Spleen (tissue), 11 donors: ENCODE data around the gene HSBP1. TPM values are rescaled to one million over a fixed set of nuclear protein-coding genes. Genes with fewer than 3 reads are reported as not detected.

ENCODE experiments used
- DNase-seq: peaks from one replicate; pipeline ENCODE4 v3.0.0-alpha.2; 2020
- H3K27ac ChIP-seq, 8 donors: fragments of 200-600 bp; sonication (generic) in 7 of 8; 1 replicate in 4 of 8; 2 replicates in 4 of 8; pipeline versions ENCODE4 v1.5.0 to v1.8.0; 2016 to 2021; ENCODE audit warnings: inconsistent platforms in 4 of 8, mild to moderate bottlenecking in 4 of 8, moderate library complexity in 1 of 8
- H3K27me3 ChIP-seq, 7 donors: fragments of 200-600 bp; sonication (generic) in 6 of 7; replicated peaks in 1 of 7; 1 replicate in 4 of 7; 2 replicates in 3 of 7; pipeline versions ENCODE4 v1.5.0 to v1.8.0; 2016 to 2021; ENCODE audit warnings: inconsistent platforms in 3 of 7, mild to moderate bottlenecking in 1 of 7
- H3K36me3 ChIP-seq, 6 donors: fragments of 200-600 bp; sonication (generic) in 5 of 6; 1 replicate in 4 of 6; 2 replicates in 2 of 6; pipeline versions ENCODE4 v1.5.0 to v1.8.0; 2016 to 2021; ENCODE audit warnings: inconsistent platforms in 2 of 6
- H3K4me1 ChIP-seq, 6 donors: fragments of 200-600 bp; sonication (generic) in 5 of 6; 1 replicate in 3 of 6; 2 replicates in 3 of 6; pipeline versions ENCODE4 v1.5.0 to v1.8.0; 2016 to 2021; ENCODE audit warnings: inconsistent platforms in 3 of 6
- H3K4me3 ChIP-seq, 8 donors: fragments of 200-600 bp; sonication (generic) in 7 of 8; 1 replicate in 4 of 8; 2 replicates in 4 of 8; pipeline versions ENCODE4 v1.5.0 to v1.8.0; 2016 to 2021; ENCODE audit warnings: inconsistent platforms in 4 of 8, mild to moderate bottlenecking in 4 of 8, moderate library complexity in 2 of 8
- H3K9me3 ChIP-seq, 8 donors: fragments of 200-600 bp; sonication (generic) in 7 of 8; 1 replicate in 4 of 8; 2 replicates in 4 of 8; pipeline versions ENCODE4 v1.5.0 to v1.8.0; 2016 to 2021; ENCODE audit warnings: inconsistent platforms in 4 of 8
- CTCF ChIP-seq, 11 experiments: fragments of 200-600 bp in 7 of 11; fragments of 450-650 bp in 4 of 11; sonication (generic) in 4 of 11; IDR thresholded peaks in 8 of 11; conservative IDR thresholded peaks in 3 of 11; 1 replicate in 7 of 11; 2 replicates in 4 of 11; pipeline versions ENCODE4 v1.4.0 to v1.8.0; 2016 to 2021; ENCODE audit warnings: antibody characterized with exemption in 11 of 11, inconsistent platforms in 4 of 11, mild to moderate bottlenecking in 1 of 11
- POLR2A ChIP-seq, 3 donors: fragments of 450-650 bp; IDR thresholded peaks; one replicate each; pipeline ENCODE4 v1.5.1; 2017; ENCODE audit warnings: antibody characterized with exemption in 3 of 3, mild to moderate bottlenecking in 1 of 3
- POLR2AphosphoS5 ChIP-seq, 3 donors: sonication (generic); formaldehyde crosslinking; IDR thresholded peaks; one replicate each; pipeline ENCODE4 v1.5.1; 2017; ENCODE audit warnings: antibody characterized with exemption in 3 of 3
- WGBS, 5 donors: extraction: QIAGEN DNeasy Blood & Tissue Kit in 3 of 5; methylation state at CpG; one replicate each; pipeline versions ENCODE4 v1.1.5 to v1.1.7; 2013 to 2018; 5-methylcytosine and 5-hydroxymethylcytosine counted together
- intact Hi-C: fragments of 100-400 bp; cut with DNase I; formaldehyde crosslinking; loops from one replicate; pipeline ENCODE4 v1.15.0; 2023; ENCODE audit warnings: low total_unique reads
- polyA plus RNA-seq, 3 donors: library from polyadenylated mRNA; stranded (reverse); fragments of 200-250 nt; gene quantifications; one replicate each; pipeline ENCODE4 v1.2.1, GENCODE V29; 2013
- total RNA-seq, 7 donors: library from RNA; depleted of rRNA in 3 of 7; stranded (reverse); fragments of >200 nt in 3 of 7; fragmentation: NEBNext Ultra II Directional in 4 of 7; extraction: Animal tissue kit (Norgen Biotek cat#: 25700) in 4 of 7; gene quantifications; one replicate each; pipeline versions ENCODE4 v1.1.0 to v1.2.1, GENCODE V29; 2016 to 2021
- donor health status: healthy with polysubstance abuse.
- donor health status: DM: no; HTN: no; CAD: no; lungs with moderate emphysema.
- donor health status: DM: no; HTN: no; CAD: no.
- donor health status: Bipolar disorder and iron deficiency.
- donor health status: healthy.
- donor health status: DM: no; HTN: no; CAD: no.
- donor health status: DM: yes; HTN: yes; CAD: no.

HSBP1 gene
- total and polyA plus RNA-seq, 10 donors: 11.0 to 68.5 (median 38.7) TPM

- intact Hi-C loops: no loop called here
- TF ChIP-seq POLR2A (IDR thresholded peaks at IDR 0.05): no peak
- peaks cover 0 to 47% (median 18%) of the 10 kb centered on the region in 6 donors for H3K36me3 ChIP-seq
- no peaks in the 10 kb centered on the region for H3K9me3 ChIP-seq
- no peak for DNase-seq
- no peak overlapping the region for H3K27ac ChIP-seq
- no peak overlapping the region for H3K4me3 ChIP-seq
- H3K4me1 ChIP-seq: peaks cover 28 to 78% (median 47%) of the 10 kb centered on the region in 6 donors
- H3K27me3 ChIP-seq: no peaks in the 10 kb centered on the region
- 85 to 91% (median 88%) methylated on average over 1 of the region's 1 CpG for WGBS, 5 donors
Measured at GRCh38 chr16:83810901-83811300, 3.1 kb downstream of the HSBP1 start.

- WGBS, 5 donors: 58 to 72% (median 62%) methylated on average over 13 of the region's 13 CpGs
Measured at GRCh38 chr16:83813823-83814658, 6.3 kb downstream of the HSBP1 start.

GRCh38 chr16:83814659-83814985, 6.8 kb downstream of the HSBP1 start:
- Histone ChIP-seq H3K9me3 (no peaks in the 10 kb centered on the region), H3K4me3 (no peak overlapping the region), H3K27me3 (no peaks in the 10 kb centered on the region), H3K36me3 (peaks cover 0 to 40% (median 18%) of the 10 kb centered on the region in 6 donors), H3K4me1 (peaks cover 16 to 45% (median 17%) of the 10 kb centered on the region in 6 donors), H3K27ac (no peak overlapping the region)
- TF ChIP-seq POLR2A (IDR thresholded peaks at IDR 0.05) (no peak), POLR2AphosphoS5 (IDR thresholded peaks at IDR 0.05) (no peak), CTCF (IDR thresholded peaks at IDR 0.05 in 8 of 11, conservative IDR thresholded peaks at IDR 0.05 in 3 of 11) (no peak)
- DNase-seq: no peak
- intact Hi-C loops: no loop called here
- 85 to 91% (median 86%) methylated on average over 4 of the region's 4 CpGs for WGBS, 5 donors

More at GRCh38 chr16:83813823-83814658, 6.3 kb downstream of the HSBP1 start:
- H3K27me3 ChIP-seq: no peaks in the 10 kb centered on the region
- H3K36me3 ChIP-seq: peaks cover 0 to 46% (median 18%) of the 10 kb centered on the region in 6 donors
- no peak overlapping the region for H3K4me3 ChIP-seq
- peak overlapping the region in 2 of 8 donors; percentile 1 to 18 for H3K27ac ChIP-seq
- no peaks in the 10 kb centered on the region for H3K9me3 ChIP-seq
- no peak for DNase-seq
- peak; percentile 64 to 70 (median 68) for TF ChIP-seq POLR2AphosphoS5 (IDR thresholded peaks at IDR 0.05)
- TF ChIP-seq POLR2A (IDR thresholded peaks at IDR 0.05): no peak
- peaks cover 21 to 50% (median 23%) of the 10 kb centered on the region in 6 donors for H3K4me1 ChIP-seq
- intact Hi-C loops: no loop called here

GRCh38 chr16:83817022-83817421, 9.2 kb downstream of the HSBP1 start:
- TF ChIP-seq POLR2AphosphoS5 (IDR thresholded peaks at IDR 0.05) (no peak), CTCF (IDR thresholded peaks at IDR 0.05 in 8 of 11, conservative IDR thresholded peaks at IDR 0.05 in 3 of 11) (no peak), POLR2A (IDR thresholded peaks at IDR 0.05) (no peak)
- intact Hi-C loops: no loop called here

GRCh38 chr16:83818276-83818675, 10.5 kb downstream of the HSBP1 start:
- intact Hi-C loops: no loop called here
- 87 to 97% (median 93%) methylated on average over 5 of the region's 5 CpGs for WGBS, 5 donors

More at GRCh38 chr16:83817022-83817421, 9.2 kb downstream of the HSBP1 start:
- no peak overlapping the region for H3K4me3 ChIP-seq
- H3K27me3 ChIP-seq: peaks cover 0 to 4% (median 0%) of the 10 kb centered on the region in 7 donors
- WGBS, 5 donors: 92 to 97% (median 95%) methylated on average over 12 of the region's 12 CpGs
- H3K36me3 ChIP-seq: peaks cover 0 to 16% (median 13%) of the 10 kb centered on the region in 6 donors
- no peak overlapping the region for H3K27ac ChIP-seq
- DNase-seq: no peak
- H3K4me1 ChIP-seq: peaks cover 0 to 23% (median 3%) of the 10 kb centered on the region in 6 donors
- H3K9me3 ChIP-seq: no peaks in the 10 kb centered on the region

More at GRCh38 chr16:83818276-83818675, 10.5 kb downstream of the HSBP1 start:
- TF ChIP-seq POLR2AphosphoS5 (IDR thresholded peaks at IDR 0.05) (no peak), CTCF (IDR thresholded peaks at IDR 0.05 in 8 of 11, conservative IDR thresholded peaks at IDR 0.05 in 3 of 11) (no peak)
- DNase-seq: no peak
- Histone ChIP-seq H3K36me3 (peaks cover 0 to 4% (median under 1%) of the 10 kb centered on the region in 6 donors), H3K27me3 (peaks cover 0 to 4% (median 0%) of the 10 kb centered on the region in 7 donors), H3K4me3 (no peak overlapping the region), H3K9me3 (no peaks in the 10 kb centered on the region), H3K4me1 (peaks cover 0 to 15% (median 3%) of the 10 kb centered on the region in 6 donors), H3K27ac (no peak overlapping the region)
